ENCODE data around the gene TOP2B.

Gene TOP2B

GRCh38 chr3:25674670-25675069 lies 10.0 kb upstream of the TOP2B start:
- no peak overlapping the region for H3K27ac ChIP-seq (ENCODE audit: low read depth, low read length)
- H3K27me3 ChIP-seq (ENCODE audit: insufficient read depth, low read length): no peaks in the 10 kb centered on the region
- no peak overlapping the region for H2BK5ac ChIP-seq (ENCODE audit: low read depth, low read length, poor library complexity)
- H4K12ac ChIP-seq (ENCODE audit: low read depth, low read length): no peak overlapping the region
- H4K8ac ChIP-seq (ENCODE audit: low read depth, low read length): no peak overlapping the region
- H3K9ac ChIP-seq (ENCODE audit: low read length): no peak overlapping the region
- H3K18ac ChIP-seq (ENCODE audit: low read length): no peak overlapping the region
- no peak overlapping the region for H4K91ac ChIP-seq (ENCODE audit: low read depth, low read length)
- no peaks in the 10 kb centered on the region for H3K4me1 ChIP-seq (ENCODE audit: control insufficient read depth in 1 of 2, insufficient read depth in 2 of 2, low read length in 2 of 2)
- no peaks in the 10 kb centered on the region for H3K9me3 ChIP-seq (ENCODE audit: insufficient read depth, low read depth, low read length)
- no peaks in the 10 kb centered on the region for H3K79me2 ChIP-seq (ENCODE audit: control insufficient read depth, insufficient read depth, low read length, poor library complexity)
- H3K36me3 ChIP-seq (ENCODE audit: control insufficient read depth in 1 of 2, insufficient read depth in 2 of 2, low read length in 2 of 2): no peaks in the 10 kb centered on the region
- H3K79me1 ChIP-seq (ENCODE audit: low read length): no peaks in the 10 kb centered on the region
- H3K23ac ChIP-seq (ENCODE audit: low read length): no peak overlapping the region
- no peak overlapping the region for H3K4ac ChIP-seq (ENCODE audit: low read depth, low read length)
- no peak overlapping the region for H3K14ac ChIP-seq (ENCODE audit: low read length)
- H3K4me3 ChIP-seq (ENCODE audit: low read depth, low read length): no peak overlapping the region
- no CpG with 5 or more reads among the region's 2 CpGs for WGBS (ENCODE audit: extremely low coverage, insufficient coverage, insufficient read length)
- H2BK12ac ChIP-seq (ENCODE audit: low read length): no peak overlapping the region
- H2AFZ ChIP-seq (ENCODE audit: insufficient read depth, low read length, poor library complexity): no peak overlapping the region
- H2AK5ac ChIP-seq (ENCODE audit: low read length): no peak overlapping the region
- no peak overlapping the region for H2BK120ac ChIP-seq (ENCODE audit: insufficient read depth, low read length, poor library complexity)
- DNase-seq: no peak
- no peak overlapping the region for H3K4me2 ChIP-seq (ENCODE audit: low read length)

GRCh38 chr3:25673738-25674298 lies 9.1 kb upstream of the TOP2B start:
- H3K4me1 ChIP-seq (ENCODE audit: control insufficient read depth in 1 of 2, insufficient read depth in 2 of 2, low read length in 2 of 2): no peaks in the 10 kb centered on the region
- H2AFZ ChIP-seq (ENCODE audit: insufficient read depth, low read length, poor library complexity): no peak overlapping the region
- no peak overlapping the region for H3K4me2 ChIP-seq (ENCODE audit: low read length)
- no peak overlapping the region for H4K91ac ChIP-seq (ENCODE audit: low read depth, low read length)
- H3K27ac ChIP-seq (ENCODE audit: low read depth, low read length): no peak overlapping the region
- no peaks in the 10 kb centered on the region for H3K9me3 ChIP-seq (ENCODE audit: insufficient read depth, low read depth, low read length)
- no peak overlapping the region for H2AK5ac ChIP-seq (ENCODE audit: low read length)
- H3K36me3 ChIP-seq (ENCODE audit: control insufficient read depth in 1 of 2, insufficient read depth in 2 of 2, low read length in 2 of 2): no peaks in the 10 kb centered on the region
- H2BK120ac ChIP-seq (ENCODE audit: insufficient read depth, low read length, poor library complexity): no peak overlapping the region
- H3K27me3 ChIP-seq (ENCODE audit: insufficient read depth, low read length): no peaks in the 10 kb centered on the region
- no peak overlapping the region for H4K12ac ChIP-seq (ENCODE audit: low read depth, low read length)
- H3K79me2 ChIP-seq (ENCODE audit: control insufficient read depth, insufficient read depth, low read length, poor library complexity): no peaks in the 10 kb centered on the region
- no peak overlapping the region for H3K4me3 ChIP-seq (ENCODE audit: low read depth, low read length)
- WGBS (ENCODE audit: extremely low coverage, insufficient coverage, insufficient read length): no CpG with 5 or more reads among the region's 8 CpGs
- H3K79me1 ChIP-seq (ENCODE audit: low read length): no peaks in the 10 kb centered on the region
- no peak for DNase-seq
- no peak overlapping the region for H3K9ac ChIP-seq (ENCODE audit: low read length)
- H3K18ac ChIP-seq (ENCODE audit: low read length): no peak overlapping the region
- H3K23ac ChIP-seq (ENCODE audit: low read length): no peak overlapping the region
- no peak overlapping the region for H3K4ac ChIP-seq (ENCODE audit: low read depth, low read length)
- H4K8ac ChIP-seq (ENCODE audit: low read depth, low read length): no peak overlapping the region
- H2BK5ac ChIP-seq (ENCODE audit: low read depth, low read length, poor library complexity): no peak overlapping the region
- no peak overlapping the region for H2BK12ac ChIP-seq (ENCODE audit: low read length)
- no peak overlapping the region for H3K14ac ChIP-seq (ENCODE audit: low read length)

GRCh38 chr3:25665315-25666280 lies 891 bp upstream of the TOP2B start:
- no peaks in the 10 kb centered on the region for H3K36me3 ChIP-seq (ENCODE audit: control insufficient read depth in 1 of 2, insufficient read depth in 2 of 2, low read length in 2 of 2)
- H3K4me3 ChIP-seq (ENCODE audit: low read depth, low read length): no peak overlapping the region
- no peak overlapping the region for H3K18ac ChIP-seq (ENCODE audit: low read length)
- H3K27ac ChIP-seq (ENCODE audit: low read depth, low read length): peak overlapping the region; percentile 69
- peaks cover 10% of the 10 kb centered on the region for H3K79me2 ChIP-seq (ENCODE audit: control insufficient read depth, insufficient read depth, low read length, poor library complexity)
- H3K4me2 ChIP-seq (ENCODE audit: low read length): peak overlapping the region; percentile 73
- H3K79me1 ChIP-seq (ENCODE audit: low read length): peaks cover 11% of the 10 kb centered on the region
- H2AK5ac ChIP-seq (ENCODE audit: low read length): no peak overlapping the region
- peak overlapping the region; percentile 77 for H3K14ac ChIP-seq (ENCODE audit: low read length)
- H3K27me3 ChIP-seq (ENCODE audit: insufficient read depth, low read length): no peaks in the 10 kb centered on the region
- H4K8ac ChIP-seq (ENCODE audit: low read depth, low read length): peak overlapping the region; percentile 84
- no CpG with 5 or more reads among the region's 14 CpGs for WGBS (ENCODE audit: extremely low coverage, insufficient coverage, insufficient read length)
- peak overlapping the region; percentile 56 for H2BK5ac ChIP-seq (ENCODE audit: low read depth, low read length, poor library complexity)
- peak overlapping the region; percentile 75 for H2AFZ ChIP-seq (ENCODE audit: insufficient read depth, low read length, poor library complexity)
- peak overlapping the region; percentile 54 for H4K91ac ChIP-seq (ENCODE audit: low read depth, low read length)
- H4K12ac ChIP-seq (ENCODE audit: low read depth, low read length): peak overlapping the region; percentile 89
- no peaks in the 10 kb centered on the region for H3K4me1 ChIP-seq (ENCODE audit: control insufficient read depth in 1 of 2, insufficient read depth in 2 of 2, low read length in 2 of 2)
- H3K23ac ChIP-seq (ENCODE audit: low read length): no peak overlapping the region
- DNase-seq: no peak
- H3K9me3 ChIP-seq (ENCODE audit: insufficient read depth, low read depth, low read length): no peaks in the 10 kb centered on the region
- H3K9ac ChIP-seq (ENCODE audit: low read length): no peak overlapping the region
- peak overlapping the region; percentile 80 for H3K4ac ChIP-seq (ENCODE audit: low read depth, low read length)
- no peak overlapping the region for H2BK120ac ChIP-seq (ENCODE audit: insufficient read depth, low read length, poor library complexity)
- H2BK12ac ChIP-seq (ENCODE audit: low read length): no peak overlapping the region

- no peaks in the 10 kb centered on the region for H3K4me1 ChIP-seq (ENCODE audit: control insufficient read depth in 1 of 2, insufficient read depth in 2 of 2, low read length in 2 of 2)
- no peak overlapping the region for H3K23ac ChIP-seq (ENCODE audit: low read length)
- no peak overlapping the region for H2BK12ac ChIP-seq (ENCODE audit: low read length)
- H3K36me3 ChIP-seq (ENCODE audit: control insufficient read depth in 1 of 2, insufficient read depth in 2 of 2, low read length in 2 of 2): no peaks in the 10 kb centered on the region
- peak overlapping the region; percentile 83 for H4K91ac ChIP-seq (ENCODE audit: low read depth, low read length)
- peak overlapping the region; percentile 91 for H2BK5ac ChIP-seq (ENCODE audit: low read depth, low read length, poor library complexity)
- peak overlapping the region; percentile 77 for H2AK5ac ChIP-seq (ENCODE audit: low read length)
- H4K12ac ChIP-seq (ENCODE audit: low read depth, low read length): peak overlapping the region; percentile 79
- no peaks in the 10 kb centered on the region for H3K27me3 ChIP-seq (ENCODE audit: insufficient read depth, low read length)
- DNase-seq: peak; percentile 46 to 72
- H3K79me1 ChIP-seq (ENCODE audit: low read length): peaks cover 11% of the 10 kb centered on the region
- peak overlapping the region; percentile 94 for H2AFZ ChIP-seq (ENCODE audit: insufficient read depth, low read length, poor library complexity)
- H3K4ac ChIP-seq (ENCODE audit: low read depth, low read length): peak overlapping the region; percentile 90
- H2BK120ac ChIP-seq (ENCODE audit: insufficient read depth, low read length, poor library complexity): peak overlapping the region; percentile 40
- WGBS (ENCODE audit: extremely low coverage, insufficient coverage, insufficient read length): no CpG with 5 or more reads among the region's 115 CpGs
- peak overlapping the region; percentile 76 for H3K4me2 ChIP-seq (ENCODE audit: low read length)
- H3K9me3 ChIP-seq (ENCODE audit: insufficient read depth, low read depth, low read length): no peaks in the 10 kb centered on the region
- H3K14ac ChIP-seq (ENCODE audit: low read length): peak overlapping the region; percentile 61
- peak overlapping the region; percentile 94 for H3K27ac ChIP-seq (ENCODE audit: low read depth, low read length)
- peak overlapping the region; percentile 99 for H3K4me3 ChIP-seq (ENCODE audit: low read depth, low read length)
- H3K18ac ChIP-seq (ENCODE audit: low read length): peak overlapping the region; percentile 97
- peak overlapping the region; percentile 96 for H4K8ac ChIP-seq (ENCODE audit: low read depth, low read length)
- H3K79me2 ChIP-seq (ENCODE audit: control insufficient read depth, insufficient read depth, low read length, poor library complexity): peaks cover 10% of the 10 kb centered on the region
- H3K9ac ChIP-seq (ENCODE audit: low read length): peak overlapping the region; percentile 88
Observed at GRCh38 chr3:25663869-25664811, 567 bp downstream of the TOP2B start.

Measured in trophoblast cell (in vitro differentiated cells and primary cell).